Gastrocnemius medialis (tissue), 4 donors: ENCODE results near the gene MALRD1.

ENCODE experiments used
- CTCF ChIP-seq, 5 experiments: fragments of 450-650 bp in 3 of 5; fragments of 200-600 bp in 2 of 5; sonication (generic) in 2 of 5; IDR thresholded peaks in 4 of 5; conservative IDR thresholded peaks in 1 of 5; 1 replicate in 4 of 5; 2 replicates in 1 of 5; pipeline ENCODE4 v1.5.1; 2016 to 2019; ENCODE audit warnings: antibody characterized with exemption in 5 of 5, mild to moderate bottlenecking in 3 of 5, moderate library complexity in 3 of 5
- POLR2A ChIP-seq, 2 donors: fragments of 450-650 bp; IDR thresholded peaks; one replicate each; pipeline ENCODE4 v1.6.1; 2017; ENCODE audit warnings: antibody characterized with exemption in 2 of 2, mild to moderate bottlenecking in 2 of 2, moderate library complexity in 2 of 2

GRCh38 chr10:19247843-19248242 lies 199.2 kb downstream of the MALRD1 start:
- TF ChIP-seq CTCF (IDR thresholded peaks at IDR 0.05 in 4 of 5, conservative IDR thresholded peaks at IDR 0.05 in 1 of 5) (no peak), POLR2A (IDR thresholded peaks at IDR 0.05) (no peak)
